GM10248 (cell line): Measurements from ENCODE around the gene HHIPL1.

ENCODE experiments used
- CTCF ChIA-PET: fragments of 300-600 bp; sonication (Branson Sonifier 250); formaldehyde crosslinking; extraction: SDS; loops from one replicate; lab custom pipeline; 2021; ENCODE audit warnings: antibody characterized with exemption; lab: Yijun Ruan, JAX
- POLR2A ChIA-PET: fragments of 350-650 bp; sonication (Branson Sonifier 250); formaldehyde crosslinking; extraction: SDS; loops from one replicate; lab custom pipeline; 2020; ENCODE audit warnings: antibody characterized with exemption; lab: Yijun Ruan, JAX
- DNase-seq: peaks from one replicate; pipeline ENCODE4 v3.0.0; 2012; ENCODE audit errors: extremely low spot score
- CTCF ChIP-seq: IDR thresholded peaks from 2 replicates; pipeline ENCODE4 v1.5.1; 2012; ENCODE audit warnings: mild to moderate bottlenecking, low read depth; ENCODE audit errors: extremely low read depth, missing control alignments, control extremely low read depth

HHIPL1 gene

GRCh38 chr14:99674776-99675381, 29.9 kb downstream of the HHIPL1 start:
- no peak for TF ChIP-seq CTCF
- POLR2A ChIA-PET = no interaction called here
- no peak for DNase-seq
- CTCF ChIA-PET = no interaction called here

GRCh38 chr14:99675382-99675835, 30.5 kb downstream of the HHIPL1 start:
- POLR2A ChIA-PET = no interaction called here
- CTCF ChIA-PET = no interaction called here
- no peak for TF ChIP-seq CTCF
- DNase-seq = no peak

GRCh38 chr14:99675951-99676350, 31.0 kb downstream of the HHIPL1 start:
- no peak for TF ChIP-seq CTCF
- no peak for DNase-seq
- POLR2A ChIA-PET = no interaction called here
- CTCF ChIA-PET = interaction anchor here (1.2 kb wide), 1 partner anchor 307 kb away, joined by 3 read pairs; no protein-coding TSS in a partner anchor

GRCh38 chr14:99676657-99677056, 31.7 kb downstream of the HHIPL1 start:
- CTCF ChIA-PET = interaction anchor here (1.1 to 1.6 kb wide), 4 partner anchors 11 to 306 kb away, joined by 3 to 6 read pairs (median 3); no protein-coding TSS in a partner anchor

GRCh38 chr14:99677231-99678140, 32.6 kb downstream of the HHIPL1 start:
- ChIA-PET POLR2A (no interaction called here), CTCF (interaction anchor here (1.1 to 1.6 kb wide), 3 partner anchors 10 to 208 kb away, joined by 3 to 6 read pairs (median 3); no protein-coding TSS in a partner anchor)
- DNase-seq = no peak
- no peak for TF ChIP-seq CTCF

More at GRCh38 chr14:99676657-99677056, 31.7 kb downstream of the HHIPL1 start:
- POLR2A ChIA-PET = no interaction called here
- no peak for DNase-seq
- TF ChIP-seq CTCF = no peak

GRCh38 chr14:99678198-99678597, 33.3 kb downstream of the HHIPL1 start:
- POLR2A ChIA-PET = no interaction called here
- CTCF ChIA-PET = no interaction called here
- no peak for TF ChIP-seq CTCF
- no peak for DNase-seq
